Activated B cell treated with CpG ODN at 0.5 μM for 24 hours (primary cell): ENCODE data around the gene HPSE. TPM values are rescaled to one million over a fixed set of nuclear protein-coding genes. Genes with fewer than 3 reads are reported as not detected.

Experiments
- ATAC-seq: fragments of 200-7000 bp; cut with Tn5 transposase; one replicate; pipeline ENCODE4 v1.10.0; 2021; ENCODE audit warnings: low read depth, mild to moderate bottlenecking, moderate library complexity
- CTCF ChIA-PET: fragments of 350-600 bp; sonication (Branson Sonifier 250); formaldehyde crosslinking; loops from one replicate; lab custom pipeline; 2021; ENCODE audit warnings: antibody characterized with exemption; lab: Charles Lee
- POLR2A ChIA-PET: fragments of 350-600 bp; sonication (Branson Sonifier 250); formaldehyde crosslinking; loops from one replicate; lab custom pipeline; 2021; ENCODE audit warnings: antibody characterized with exemption; lab: Charles Lee
- DNase-seq: peaks from one replicate; pipeline ENCODE4 v3.0.0; 2022
- H3K27ac Mint-ChIP-seq: one replicate; pipeline ENCODE4 v1.8.0; 2020; ENCODE audit warnings: mixed read lengths
- H3K27me3 Mint-ChIP-seq: one replicate; pipeline ENCODE4 v1.8.0; 2021; ENCODE audit warnings: mixed read lengths
- H3K36me3 Mint-ChIP-seq: one replicate; pipeline ENCODE4 v1.8.0; 2021; ENCODE audit warnings: low read depth, mixed read lengths
- H3K4me1 Mint-ChIP-seq: one replicate; pipeline ENCODE4 v1.8.0; 2021; ENCODE audit warnings: mixed read lengths
- H3K4me3 Mint-ChIP-seq: one replicate; pipeline ENCODE4 v1.8.0; 2020; ENCODE audit warnings: mild to moderate bottlenecking, mixed read lengths
- H3K9me3 Mint-ChIP-seq: one replicate; pipeline ENCODE4 v1.8.0; 2020; ENCODE audit warnings: mixed read lengths
- CTCF ChIP-seq: fragments of 200-600 bp; IDR thresholded peaks from one replicate; pipeline ENCODE4 v1.8.0; 2022; ENCODE audit warnings: antibody characterized with exemption, mild to moderate bottlenecking
- intact Hi-C: fragments of 100-400 bp; cut with micrococcal nuclease; formaldehyde crosslinking; loops from one replicate; pipeline ENCODE4 v1.15.1; 2024
- total RNA-seq: library from RNA; stranded (reverse); gene quantifications from 2 replicates; pipeline ENCODE4 v1.2.3, GENCODE V29; 2022

HPSE gene
- total RNA-seq, 1 donor from 2014 or later: 1.5 TPM

- DNase-seq (no peak), ATAC-seq (no peak)
- H3K27me3 Mint-ChIP-seq: peaks cover 2% of the 10 kb centered on the region
- ChIA-PET POLR2A (interaction anchor here (0.7 kb wide), 1 partner anchor 73 kb away, joined by 4 read pairs; the partner anchor contains the start of gene COQ2), CTCF (no interaction called here)
- H3K36me3 Mint-ChIP-seq: no peaks in the 10 kb centered on the region
- H3K27ac Mint-ChIP-seq: no peak overlapping the region
- no peaks in the 10 kb centered on the region for H3K4me1 Mint-ChIP-seq
- TF ChIP-seq CTCF: no peak
- H3K9me3 Mint-ChIP-seq: peaks cover 8% of the 10 kb centered on the region
- intact Hi-C loops: no loop called here
- no peak overlapping the region for H3K4me3 Mint-ChIP-seq
Observed at GRCh38 chr4:83356899-83357661, 22.4 kb upstream of the HPSE start.

GRCh38 chr4:83353516-83353915 is 18.9 kb upstream of the HPSE start:
- Mint-ChIP-seq H3K9me3 (peaks cover 8% of the 10 kb centered on the region), H3K4me3 (no peak overlapping the region), H3K36me3 (no peaks in the 10 kb centered on the region), H3K27me3 (peaks cover 2% of the 10 kb centered on the region), H3K27ac (no peak overlapping the region), H3K4me1 (peaks cover 7% of the 10 kb centered on the region)
- CTCF ChIA-PET: no interaction called here
- POLR2A ChIA-PET: no interaction called here
- no peak for TF ChIP-seq CTCF
- intact Hi-C loops: no loop called here
- no peak for DNase-seq
- ATAC-seq: no peak

GRCh38 chr4:83348074-83348473 is 13.4 kb upstream of the HPSE start:
- no peak for ATAC-seq
- Mint-ChIP-seq H3K27me3 (no peaks in the 10 kb centered on the region), H3K9me3 (peaks cover 17% of the 10 kb centered on the region), H3K4me3 (no peak overlapping the region), H3K36me3 (peaks cover 2% of the 10 kb centered on the region), H3K4me1 (peaks cover 7% of the 10 kb centered on the region), H3K27ac (no peak overlapping the region)
- TF ChIP-seq CTCF: no peak
- intact Hi-C loops: no loop called here
- DNase-seq: no peak
- ChIA-PET POLR2A (no interaction called here), CTCF (no interaction called here)

GRCh38 chr4:83342476-83342875 is 7.8 kb upstream of the HPSE start:
- no peak for ATAC-seq
- no peak for TF ChIP-seq CTCF
- Mint-ChIP-seq H3K27me3 (peaks cover 3% of the 10 kb centered on the region), H3K36me3 (peaks cover 2% of the 10 kb centered on the region), H3K9me3 (peaks cover 19% of the 10 kb centered on the region), H3K4me1 (no peaks in the 10 kb centered on the region), H3K4me3 (no peak overlapping the region), H3K27ac (no peak overlapping the region)
- ChIA-PET CTCF (no interaction called here), POLR2A (no interaction called here)
- no peak for DNase-seq
- intact Hi-C loops: no loop called here

- no peak for TF ChIP-seq CTCF
- Mint-ChIP-seq H3K27me3 (peaks cover 3% of the 10 kb centered on the region), H3K4me3 (no peak overlapping the region), H3K36me3 (no peaks in the 10 kb centered on the region), H3K4me1 (no peaks in the 10 kb centered on the region), H3K9me3 (peaks cover 5% of the 10 kb centered on the region), H3K27ac (no peak overlapping the region)
- ChIA-PET CTCF (interaction anchor here (1.2 kb wide), 1 partner anchor 21 kb away, joined by 3 read pairs; no protein-coding TSS in a partner anchor), POLR2A (no interaction called here)
- no peak for ATAC-seq
- DNase-seq: no peak
- intact Hi-C loops: no loop called here
Observed at GRCh38 chr4:83340692-83341343, 6.2 kb upstream of the HPSE start.
